HG02852 (cell line): ENCODE results near the gene RAB8A.
"Not testable (repeated sequence)": the region's sequence is repeated elsewhere in the genome, so short reads cannot be mapped to it uniquely, and the experiment has no call there.

ENCODE experiments used
- ATAC-seq: cut with Tn5 transposase; IDR thresholded peaks from one replicate; pipeline ENCODE4 v1.9.1; 2021; ENCODE audit warnings: mild to moderate bottlenecking, moderate library complexity; ENCODE audit not compliant: unreplicated experiment

RAB8A gene

GRCh38 chr19:16111909-16112752 lies 442 bp downstream of the RAB8A start:
- ATAC-seq: peak; percentile 5

GRCh38 chr19:16112778-16113177 lies 1.1 kb downstream of the RAB8A start:
- no peak for ATAC-seq

- no peak for ATAC-seq
Observed at GRCh38 chr19:16113727-16114126, 2.0 kb downstream of the RAB8A start.

GRCh38 chr19:16115301-16116039 lies 3.8 kb downstream of the RAB8A start:
- no peak for ATAC-seq

- ATAC-seq: no peak
Observed at GRCh38 chr19:16116067-16116466, 4.4 kb downstream of the RAB8A start.

- ATAC-seq: no peak
Observed at GRCh38 chr19:16117594-16118033, 5.9 kb downstream of the RAB8A start.

GRCh38 chr19:16118489-16119033 lies 6.9 kb downstream of the RAB8A start:
- peak; percentile 82 for ATAC-seq

GRCh38 chr19:16119075-16119857 lies 7.6 kb downstream of the RAB8A start:
- not testable (repeated sequence) for ATAC-seq

GRCh38 chr19:16121141-16121540 lies 9.5 kb downstream of the RAB8A start:
- ATAC-seq: no peak

GRCh38 chr19:16121967-16122366 lies 10.3 kb downstream of the RAB8A start:
- ATAC-seq: no peak

- ATAC-seq: no peak
Observed at GRCh38 chr19:16124953-16125352, 13.3 kb downstream of the RAB8A start.

- no peak for ATAC-seq
Observed at GRCh38 chr19:16125737-16126495, 14.2 kb downstream of the RAB8A start.

GRCh38 chr19:16127080-16127479 lies 15.4 kb downstream of the RAB8A start:
- ATAC-seq: no peak

- no peak for ATAC-seq
Observed at GRCh38 chr19:16127776-16128371, 16.2 kb downstream of the RAB8A start.

GRCh38 chr19:16131648-16132047 lies 20.0 kb downstream of the RAB8A start:
- no peak for ATAC-seq

GRCh38 chr19:16133818-16134217 lies 22.1 kb downstream of the RAB8A start:
- ATAC-seq: no peak

- ATAC-seq: peak; percentile 50
Observed at GRCh38 chr19:16134510-16134909, 22.8 kb downstream of the RAB8A start.

GRCh38 chr19:16135430-16136127 lies 23.9 kb downstream of the RAB8A start:
- no peak for ATAC-seq
